Hepatocyte (in vitro differentiated cells): ENCODE data around the gene DEPDC4.
"Not testable (repeated sequence)": the region's sequence is repeated elsewhere in the genome, so short reads cannot be mapped to it uniquely, and the experiment has no call there.

ENCODE experiments used
- EZH2phosphoT487 ChIP-seq: fragments of 200-600 bp; sonication (generic); IDR thresholded peaks from one replicate; pipeline ENCODE4 v1.6.1; 2018; ENCODE audit warnings: antibody characterized with exemption, mild to moderate bottlenecking, low read depth, moderate library complexity; ENCODE audit not compliant: unreplicated experiment, severe bottlenecking
- TF ChIP-seq, protein P1 (sequence below): fragments of 200-600 bp; sonication (generic); IDR thresholded peaks from 2 replicates; pipeline ENCODE4 v1.5.1; 2016; ENCODE audit warnings: antibody characterized with exemption, mild to moderate bottlenecking; ENCODE audit not compliant: poor library complexity

DNA sequence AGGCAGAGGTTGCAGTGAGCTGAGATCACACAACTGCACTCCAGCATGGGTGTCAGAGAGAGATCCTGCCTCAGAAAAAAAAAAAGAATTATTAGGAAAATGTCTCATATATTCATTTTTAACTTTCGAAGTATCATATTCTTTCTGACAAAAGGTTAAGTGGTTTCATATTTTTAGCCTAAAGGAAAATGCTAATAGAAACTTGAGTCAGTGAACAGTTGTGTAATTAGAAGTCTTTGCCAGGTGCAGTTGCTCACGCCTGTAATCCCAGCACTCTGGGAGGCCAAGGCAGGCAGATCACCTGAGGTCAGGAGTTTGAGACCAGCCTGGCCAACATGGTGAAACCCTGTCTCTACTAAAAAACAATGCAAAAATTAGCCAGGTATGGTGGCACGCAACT lies 35.0 kb downstream of the DEPDC4 start:
- TF ChIP-seq, protein P1, sequence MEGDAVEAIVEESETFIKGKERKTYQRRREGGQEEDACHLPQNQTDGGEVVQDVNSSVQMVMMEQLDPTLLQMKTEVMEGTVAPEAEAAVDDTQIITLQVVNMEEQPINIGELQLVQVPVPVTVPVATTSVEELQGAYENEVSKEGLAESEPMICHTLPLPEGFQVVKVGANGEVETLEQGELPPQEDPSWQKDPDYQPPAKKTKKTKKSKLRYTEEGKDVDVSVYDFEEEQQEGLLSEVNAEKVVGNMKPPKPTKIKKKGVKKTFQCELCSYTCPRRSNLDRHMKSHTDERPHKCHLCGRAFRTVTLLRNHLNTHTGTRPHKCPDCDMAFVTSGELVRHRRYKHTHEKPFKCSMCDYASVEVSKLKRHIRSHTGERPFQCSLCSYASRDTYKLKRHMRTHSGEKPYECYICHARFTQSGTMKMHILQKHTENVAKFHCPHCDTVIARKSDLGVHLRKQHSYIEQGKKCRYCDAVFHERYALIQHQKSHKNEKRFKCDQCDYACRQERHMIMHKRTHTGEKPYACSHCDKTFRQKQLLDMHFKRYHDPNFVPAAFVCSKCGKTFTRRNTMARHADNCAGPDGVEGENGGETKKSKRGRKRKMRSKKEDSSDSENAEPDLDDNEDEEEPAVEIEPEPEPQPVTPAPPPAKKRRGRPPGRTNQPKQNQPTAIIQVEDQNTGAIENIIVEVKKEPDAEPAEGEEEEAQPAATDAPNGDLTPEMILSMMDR: not testable (repeated sequence)
- TF ChIP-seq EZH2phosphoT487: not testable (repeated sequence)
